CD14-positive monocyte (primary cell): ENCODE measurements around the gene SRGAP1. TPM values are rescaled to one million over a fixed set of nuclear protein-coding genes. Genes with fewer than 3 reads are reported as not detected.

Experiments
- DNase-seq, 3 donors: peaks; one replicate each; pipeline ENCODE4 v3.0.0-alpha.2; 2011 to 2022
- H2AFZ ChIP-seq: 2 replicates; pipeline ENCODE4 v1.6.0; 2012; ENCODE audit warnings: mild to moderate bottlenecking, low read depth, low read length, inconsistent platforms; ENCODE audit not compliant: insufficient read depth, poor library complexity, severe bottlenecking
- H3K27ac ChIP-seq, 2 donors: 1 replicate in 1 of 2; 2 replicates in 1 of 2; pipeline ENCODE4 v1.5.1; 2012 to 2013; ENCODE audit warnings: low read length in 2 of 2, control low read depth in 1 of 2, inconsistent platforms in 1 of 2, low read depth in 1 of 2, mild to moderate bottlenecking in 1 of 2
- H3K27me3 ChIP-seq, 2 donors: one replicate each; pipeline versions ENCODE4 v1.6.0 to v1.6.1; 2011 to 2013; ENCODE audit warnings: low read length in 2 of 2; ENCODE audit not compliant: control insufficient read depth in 2 of 2, insufficient read depth in 2 of 2
- H3K36me3 ChIP-seq, 2 donors: replicated peaks in 1 of 2; 1 replicate in 1 of 2; 2 replicates in 1 of 2; pipeline versions ENCODE4 v1.5.1 to v1.6.1; 2012 to 2013; ENCODE audit warnings: low read length in 2 of 2, control low read depth in 1 of 2, inconsistent platforms in 1 of 2, mild to moderate bottlenecking in 1 of 2; ENCODE audit not compliant: insufficient read depth in 2 of 2, control insufficient read depth in 1 of 2
- H3K4me1 ChIP-seq, 2 donors: 1 replicate in 1 of 2; 2 replicates in 1 of 2; pipeline versions ENCODE4 v1.5.1 to v1.6.1; 2012 to 2013; ENCODE audit warnings: low read length in 2 of 2, control low read depth in 1 of 2, inconsistent platforms in 1 of 2, mild to moderate bottlenecking in 1 of 2, moderate library complexity in 1 of 2; ENCODE audit not compliant: insufficient read depth in 2 of 2, control insufficient read depth in 1 of 2
- H3K4me2 ChIP-seq: replicated peaks from 2 replicates; pipeline ENCODE3; 2012; ENCODE audit warnings: low read length, moderate library complexity, mild to moderate bottlenecking; ENCODE audit not compliant: poor library complexity, severe bottlenecking; ENCODE audit errors: extremely low read depth
- H3K4me3 ChIP-seq, 3 experiments: fragments of 200-600 bp in 1 of 3; sonication (generic) in 1 of 3; replicated peaks in 1 of 3; 1 replicate in 2 of 3; 2 replicates in 1 of 3; pipeline ENCODE4 v1.5.1; 2011 to 2013; ENCODE audit warnings: low read length in 3 of 3, mild to moderate bottlenecking in 3 of 3, control low read depth in 2 of 3, low read depth in 2 of 3, inconsistent platforms in 1 of 3, moderate library complexity in 1 of 3
- H3K79me2 ChIP-seq: 2 replicates; pipeline ENCODE4 v1.6.0; 2012; ENCODE audit warnings: mild to moderate bottlenecking, control low read depth, inconsistent platforms, low read length, moderate library complexity; ENCODE audit not compliant: insufficient read depth
- H3K9ac ChIP-seq: 2 replicates; pipeline ENCODE4 v1.6.0; 2017; ENCODE audit warnings: low read length, mild to moderate bottlenecking; ENCODE audit not compliant: insufficient read depth, poor library complexity, severe bottlenecking
- H3K9me3 ChIP-seq, 2 donors: replicated peaks in 1 of 2; 1 replicate in 1 of 2; 2 replicates in 1 of 2; pipeline versions ENCODE4 v1.5.1 to v1.6.1; 2012 to 2013; ENCODE audit warnings: low read length in 2 of 2, control low read depth in 1 of 2; ENCODE audit not compliant: control insufficient read depth in 1 of 2, insufficient read depth in 1 of 2
- H4K20me1 ChIP-seq: 2 replicates; pipeline ENCODE4 v1.6.0; 2012; ENCODE audit warnings: mild to moderate bottlenecking, low read length, control low read depth, moderate library complexity; ENCODE audit not compliant: insufficient read depth
- H3K27ac Mint-ChIP-seq, 7 donors: one replicate each; pipeline ENCODE4 v1.8.0; 2020; ENCODE audit warnings: mild to moderate bottlenecking in 7 of 7, mixed read lengths in 7 of 7, moderate library complexity in 6 of 7, inconsistent platforms in 2 of 7
- H3K27me3 Mint-ChIP-seq, 3 donors: one replicate each; pipeline ENCODE4 v1.8.0; 2021 to 2022; ENCODE audit warnings: low read depth in 3 of 3, mild to moderate bottlenecking in 3 of 3, mixed read lengths in 3 of 3, moderate library complexity in 3 of 3, inconsistent platforms in 1 of 3
- H3K36me3 Mint-ChIP-seq, 2 donors: one replicate each; pipeline ENCODE4 v1.8.0; 2020; ENCODE audit warnings: mixed read lengths in 2 of 2, inconsistent platforms in 1 of 2, mild to moderate bottlenecking in 1 of 2
- H3K4me1 Mint-ChIP-seq: one replicate; pipeline ENCODE4 v1.8.0; 2020; ENCODE audit warnings: mild to moderate bottlenecking, mixed read lengths
- H3K4me3 Mint-ChIP-seq, 2 donors: one replicate each; pipeline ENCODE4 v1.8.0; 2020; ENCODE audit warnings: mild to moderate bottlenecking in 2 of 2, mixed read lengths in 2 of 2, moderate library complexity in 1 of 2
- H3K9me3 Mint-ChIP-seq, 7 donors: one replicate each; pipeline ENCODE4 v1.8.0; 2020 to 2022; ENCODE audit warnings: mixed read lengths in 7 of 7, mild to moderate bottlenecking in 6 of 7, moderate library complexity in 6 of 7, inconsistent platforms in 2 of 7
- WGBS: methylation state at CpG from one replicate; pipeline ENCODE4 v1.1.5; 2013; ENCODE audit warnings: missing lambda C conversion rate; ENCODE audit not compliant: insufficient coverage; 5-methylcytosine and 5-hydroxymethylcytosine counted together
- intact Hi-C, 2 donors: fragments of 100-400 bp; cut with micrococcal nuclease; formaldehyde crosslinking; loops; one replicate each; pipeline versions ENCODE4 v1.15.0 to v1.15.1; 2023
- polyA plus RNA-seq, 3 donors: library from polyadenylated mRNA; depleted of rRNA in 1 of 3; unstranded in 2 of 3; stranded (reverse) in 1 of 3; fragments of 300-500 nt in 2 of 3; fragments of >200 nt in 1 of 3; fragmentation: Illumina TruSeq in 2 of 3; gene quantifications; 1 replicate in 2 of 3; 2 replicates in 1 of 3; pipeline ENCODE4 v1.2.3, GENCODE V29; 2012 to 2021
- TF ChIP-seq, protein P1 (sequence below): fragments of 200-600 bp; IDR thresholded peaks from one replicate; pipeline ENCODE4 v1.8.0; 2022; ENCODE audit warnings: antibody characterized with exemption, mild to moderate bottlenecking

SRGAP1 gene
- polyA plus RNA-seq, 3 donors, result 0.05 to 0.52 (median 0.07) TPM

DNA sequence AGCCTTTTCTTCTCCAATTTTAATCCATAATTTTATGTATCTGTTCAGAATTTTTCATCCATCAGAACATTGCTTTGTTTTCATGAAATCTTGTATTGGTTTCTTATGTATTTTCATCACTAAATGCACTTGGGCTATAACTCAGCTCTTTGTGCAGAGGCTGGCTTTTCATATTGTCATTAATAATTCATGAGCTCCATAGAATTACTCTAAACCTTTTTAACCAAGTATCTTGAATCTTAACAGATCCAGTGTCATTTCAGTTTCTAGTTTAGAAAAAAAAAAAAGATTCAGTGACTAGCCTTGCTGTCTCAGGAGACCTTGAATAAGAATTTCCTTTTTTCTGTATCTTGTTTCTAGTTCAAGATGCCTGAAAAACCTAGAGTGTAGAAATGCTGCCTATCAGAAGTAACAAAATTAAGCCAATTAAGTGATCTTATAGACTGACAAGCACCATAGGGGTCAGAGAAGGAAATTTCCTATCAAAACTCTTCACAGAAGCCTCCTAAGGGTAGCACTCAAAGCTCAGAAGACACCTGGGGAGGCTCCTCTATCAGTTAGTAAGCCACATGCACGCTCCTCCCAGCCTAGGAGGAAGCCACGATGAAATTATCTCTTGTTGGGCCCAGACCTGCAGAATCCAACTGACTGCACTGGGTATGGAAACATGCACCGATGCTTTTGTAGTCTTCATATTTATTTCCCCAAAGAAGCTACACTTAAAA, 214.2 kb downstream of the SRGAP1 start:
- no peak overlapping the region for H3K4me3 Mint-ChIP-seq
- peaks cover 0 to 2% (median 1%) of the 10 kb centered on the region in 3 donors for H3K27me3 Mint-ChIP-seq
- H2AFZ ChIP-seq, result no peak overlapping the region
- no peak overlapping the region for H3K9ac ChIP-seq
- H3K4me3 ChIP-seq, result no peak overlapping the region
- H3K36me3 ChIP-seq, result no peaks in the 10 kb centered on the region
- no peak overlapping the region for H3K27ac Mint-ChIP-seq
- no peak overlapping the region for H3K4me2 ChIP-seq
- no peaks in the 10 kb centered on the region for H4K20me1 ChIP-seq
- intact Hi-C loops, result no loop called here
- H3K4me1 Mint-ChIP-seq, result no peaks in the 10 kb centered on the region
- H3K36me3 Mint-ChIP-seq, result no peaks in the 10 kb centered on the region
- H3K27me3 ChIP-seq, result no peaks in the 10 kb centered on the region
- no peaks in the 10 kb centered on the region for H3K79me2 ChIP-seq
- H3K9me3 Mint-ChIP-seq, result no peaks in the 10 kb centered on the region
- no peaks in the 10 kb centered on the region for H3K9me3 ChIP-seq
- H3K4me1 ChIP-seq, result no peaks in the 10 kb centered on the region
- TF ChIP-seq, protein P1, sequence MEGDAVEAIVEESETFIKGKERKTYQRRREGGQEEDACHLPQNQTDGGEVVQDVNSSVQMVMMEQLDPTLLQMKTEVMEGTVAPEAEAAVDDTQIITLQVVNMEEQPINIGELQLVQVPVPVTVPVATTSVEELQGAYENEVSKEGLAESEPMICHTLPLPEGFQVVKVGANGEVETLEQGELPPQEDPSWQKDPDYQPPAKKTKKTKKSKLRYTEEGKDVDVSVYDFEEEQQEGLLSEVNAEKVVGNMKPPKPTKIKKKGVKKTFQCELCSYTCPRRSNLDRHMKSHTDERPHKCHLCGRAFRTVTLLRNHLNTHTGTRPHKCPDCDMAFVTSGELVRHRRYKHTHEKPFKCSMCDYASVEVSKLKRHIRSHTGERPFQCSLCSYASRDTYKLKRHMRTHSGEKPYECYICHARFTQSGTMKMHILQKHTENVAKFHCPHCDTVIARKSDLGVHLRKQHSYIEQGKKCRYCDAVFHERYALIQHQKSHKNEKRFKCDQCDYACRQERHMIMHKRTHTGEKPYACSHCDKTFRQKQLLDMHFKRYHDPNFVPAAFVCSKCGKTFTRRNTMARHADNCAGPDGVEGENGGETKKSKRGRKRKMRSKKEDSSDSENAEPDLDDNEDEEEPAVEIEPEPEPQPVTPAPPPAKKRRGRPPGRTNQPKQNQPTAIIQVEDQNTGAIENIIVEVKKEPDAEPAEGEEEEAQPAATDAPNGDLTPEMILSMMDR, result no peak
- 100% methylated on average over 1 of the region's 3 CpGs for WGBS
- H3K27ac ChIP-seq, result no peak overlapping the region
- DNase-seq, result no peak

DNA sequence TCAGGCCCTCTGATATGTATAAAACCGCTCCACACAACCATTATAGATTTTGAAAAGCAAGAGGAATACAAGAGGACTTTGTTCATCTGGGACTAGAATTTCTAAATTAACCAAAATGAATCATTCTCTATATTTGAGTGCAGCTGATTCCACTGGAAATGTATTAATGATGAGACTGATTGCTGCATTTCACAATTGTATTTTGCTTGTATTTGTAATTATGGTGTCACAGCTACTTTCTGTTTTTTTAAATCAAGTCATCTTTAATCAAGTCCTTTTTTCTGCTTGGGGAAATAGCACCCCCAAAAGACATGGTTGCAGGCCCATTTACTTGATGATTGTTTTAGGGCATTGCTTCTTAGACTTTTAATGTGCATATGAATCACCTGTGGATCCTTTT, 215.2 kb downstream of the SRGAP1 start:
- Histone ChIP-seq H3K79me2 (no peaks in the 10 kb centered on the region), H3K4me1 (no peaks in the 10 kb centered on the region), H3K9ac (no peak overlapping the region), H2AFZ (no peak overlapping the region), H3K9me3 (no peaks in the 10 kb centered on the region), H3K27ac (no peak overlapping the region), H3K4me3 (no peak overlapping the region), H4K20me1 (no peaks in the 10 kb centered on the region), H3K4me2 (no peak overlapping the region), H3K27me3 (no peaks in the 10 kb centered on the region), H3K36me3 (no peaks in the 10 kb centered on the region)
- no peaks in the 10 kb centered on the region for H3K4me1 Mint-ChIP-seq
- H3K4me3 Mint-ChIP-seq, result no peak overlapping the region
- peaks cover 0 to 2% (median 1%) of the 10 kb centered on the region in 3 donors for H3K27me3 Mint-ChIP-seq
- DNase-seq, result no peak
- no CpG with 5 or more reads among the region's 1 CpG for WGBS
- no peak overlapping the region for H3K27ac Mint-ChIP-seq
- H3K36me3 Mint-ChIP-seq, result no peaks in the 10 kb centered on the region
- TF ChIP-seq, protein P1, result no peak
- H3K9me3 Mint-ChIP-seq, result peaks cover 0 to 1% (median 0%) of the 10 kb centered on the region in 7 donors
- intact Hi-C loops, result no loop called here
